ENCODE data around the gene EYS.

The EYS gene

DNA sequence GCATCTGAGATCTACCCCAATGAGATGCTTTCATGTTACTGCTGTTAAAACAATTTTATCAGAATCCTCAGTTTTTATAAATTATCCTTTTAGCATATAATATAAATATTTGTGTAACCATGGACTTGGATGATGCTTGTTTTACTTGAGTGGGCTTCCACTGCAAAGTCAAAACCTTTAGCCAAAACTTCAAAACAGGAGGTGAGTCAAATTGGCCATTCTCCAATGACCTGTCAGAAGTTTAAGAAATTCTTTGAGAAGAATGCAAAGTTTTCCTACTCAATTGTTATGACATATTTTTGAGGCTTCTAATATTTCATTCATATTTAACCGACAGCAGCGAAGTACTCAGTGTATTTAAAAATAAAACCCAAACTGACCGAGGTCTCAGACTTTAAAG, 507.9 kb downstream of the EYS start:
- DNase-seq, result no peak

DNA sequence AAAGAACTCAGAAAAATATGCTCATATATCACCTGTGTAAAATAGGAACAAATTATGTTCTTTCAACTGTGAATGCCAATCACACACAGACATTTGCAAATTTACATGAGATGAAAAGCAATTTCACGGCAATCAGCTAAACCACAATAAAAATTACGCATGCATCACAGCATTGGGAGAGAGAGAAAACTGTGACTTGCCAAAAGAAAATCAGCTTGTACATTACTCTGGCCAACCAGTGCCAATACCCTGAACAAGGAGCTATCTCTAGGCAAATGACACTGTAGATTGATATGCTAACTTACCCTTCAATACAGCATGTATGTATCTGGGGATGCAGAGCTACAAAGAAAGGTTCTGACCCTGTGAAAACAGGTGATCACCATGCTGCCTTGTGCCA, 515.6 kb downstream of the EYS start:
- DNase-seq, result no peak

DNA sequence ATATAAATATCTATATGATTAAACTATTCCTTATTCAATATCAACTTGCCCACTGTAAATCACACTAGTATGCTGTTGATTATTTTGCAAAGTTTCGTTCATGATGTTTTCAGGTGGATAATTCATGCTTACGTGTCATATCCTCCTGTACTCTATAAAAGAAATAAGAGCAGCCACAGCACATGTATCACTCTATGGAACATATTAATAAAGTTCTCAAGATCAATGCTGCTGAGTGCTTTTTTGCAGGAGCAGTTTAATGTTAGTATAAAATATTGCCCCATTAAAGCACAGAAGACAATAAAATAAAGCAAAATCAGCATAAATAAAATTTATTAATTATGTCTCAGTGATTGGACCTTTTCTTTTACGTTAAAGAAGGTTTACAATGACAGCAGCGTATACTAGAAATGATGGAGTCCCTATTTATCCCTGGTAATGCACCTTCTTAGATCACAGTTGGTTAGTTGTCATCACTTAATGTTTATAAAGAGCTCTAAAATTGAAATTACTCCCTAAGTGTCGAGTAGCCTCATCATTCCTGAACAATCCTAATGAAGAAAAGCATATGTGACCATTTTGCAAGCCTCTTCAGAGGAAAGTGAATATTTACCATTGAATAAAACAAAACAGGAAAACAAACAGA, 517.7 kb downstream of the EYS start:
- no peak for DNase-seq

DNA sequence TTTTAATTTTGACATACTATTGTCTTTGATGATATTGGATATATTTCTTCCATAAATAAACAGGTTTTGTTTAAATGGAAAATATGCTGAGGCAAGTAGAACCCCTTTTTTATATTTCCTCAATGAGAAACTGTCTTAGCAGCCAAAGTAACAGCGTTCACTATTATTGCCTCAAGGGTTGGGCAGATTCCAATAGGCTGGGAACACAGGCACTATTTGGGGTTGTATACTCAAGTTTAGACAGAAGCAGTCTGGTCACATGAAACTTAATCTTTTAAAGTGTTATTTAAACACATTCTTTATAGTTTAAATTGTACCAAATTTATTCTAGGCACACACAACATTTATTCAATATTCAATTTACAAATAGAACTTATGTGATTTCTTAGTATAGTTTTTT, 520.2 kb downstream of the EYS start:
- DNase-seq, result no peak

DNA sequence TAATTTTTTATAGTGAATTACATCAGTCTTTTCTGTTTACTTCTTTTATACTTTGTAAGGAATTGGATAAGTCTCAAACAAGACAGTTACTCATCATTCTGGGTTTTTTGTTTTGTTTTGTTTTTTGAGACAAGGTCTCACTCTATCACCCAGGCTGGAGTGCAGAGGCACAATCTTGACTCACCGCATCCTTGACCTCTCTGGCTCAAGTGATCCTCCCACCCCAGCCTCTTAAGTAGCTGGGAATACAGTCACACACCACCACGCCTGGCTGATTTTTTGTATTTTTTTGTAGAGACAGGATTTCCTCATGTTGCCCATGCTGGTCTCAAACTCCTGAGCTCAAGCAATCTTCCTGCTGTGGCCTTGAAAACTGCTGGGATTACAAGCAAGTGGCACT, 524.3 kb downstream of the EYS start:
- no peak for DNase-seq

DNA sequence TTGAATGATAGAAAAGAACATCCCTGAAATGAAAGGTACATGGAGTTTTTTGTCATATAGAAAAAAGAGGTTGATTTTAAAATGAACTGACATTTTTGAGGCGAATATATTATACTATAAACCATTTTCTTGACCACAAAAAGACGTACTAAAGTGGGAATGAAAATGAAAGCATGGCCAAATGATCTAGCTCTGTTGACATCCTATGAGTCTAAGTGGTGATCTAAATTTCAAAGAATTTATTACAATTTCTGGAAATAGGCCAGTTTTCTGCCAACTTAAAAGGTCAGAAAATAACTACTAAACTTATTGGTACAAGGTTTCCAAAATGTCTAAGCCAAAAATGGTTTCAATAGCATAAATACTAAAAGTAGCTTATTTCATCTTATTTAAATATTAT, 536.8 kb downstream of the EYS start:
- DNase-seq, result no peak

DNA sequence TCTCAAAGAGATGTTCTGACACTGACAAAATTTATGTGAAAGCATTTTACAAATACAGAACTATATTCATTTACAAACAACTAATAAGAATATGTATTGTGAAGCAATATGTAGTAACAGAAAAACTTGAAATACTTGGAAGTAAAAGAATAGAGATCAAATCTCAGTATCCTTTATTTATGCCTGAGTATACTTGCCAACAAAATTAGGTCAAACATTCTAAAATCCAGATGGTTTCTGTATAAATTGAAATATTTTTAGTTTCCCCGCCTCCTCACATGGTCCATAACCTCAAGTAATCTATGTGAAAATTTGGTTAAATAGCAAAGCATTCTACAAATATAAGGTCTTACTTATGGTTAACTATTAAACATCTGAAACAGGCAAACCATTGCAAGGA, 545.4 kb downstream of the EYS start:
- DNase-seq, result no peak

DNA sequence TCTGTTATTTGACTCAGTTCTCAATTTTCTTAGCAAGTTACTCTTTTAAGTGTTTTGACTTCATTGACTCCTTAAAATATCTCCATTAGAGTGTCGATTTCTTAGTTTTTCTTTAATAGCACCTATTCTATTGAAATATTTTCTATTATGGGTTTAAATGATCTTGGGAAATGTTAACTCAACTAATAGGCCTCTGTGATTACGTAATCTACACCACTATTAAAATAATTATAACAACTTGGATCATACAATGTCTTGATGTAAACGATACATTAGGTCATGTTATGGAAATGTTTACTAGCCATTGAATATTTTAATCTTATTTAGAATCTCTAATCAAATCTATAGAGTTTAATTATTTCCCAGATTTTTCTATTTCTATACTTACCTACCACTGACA, 550.0 kb downstream of the EYS start:
- no peak for DNase-seq

DNA sequence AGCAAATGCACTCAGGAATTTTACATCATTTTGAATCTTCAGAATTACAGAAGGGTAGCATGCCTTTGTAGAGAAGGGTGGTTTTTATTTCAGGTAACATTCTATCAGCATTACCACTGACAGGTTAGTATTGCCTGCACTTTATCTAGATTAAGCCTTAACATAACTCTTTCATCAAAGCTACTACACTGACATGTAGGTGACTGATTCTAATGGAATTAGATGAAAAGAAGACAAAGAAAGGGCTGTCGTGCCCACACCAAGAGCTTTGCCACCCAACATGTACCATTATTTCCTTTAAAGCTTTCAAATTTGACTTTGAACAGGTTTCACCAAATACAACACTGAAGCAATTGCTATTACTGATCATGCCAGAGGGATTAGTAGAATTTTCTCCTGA, 551.9 kb downstream of the EYS start:
- no peak for DNase-seq

DNA sequence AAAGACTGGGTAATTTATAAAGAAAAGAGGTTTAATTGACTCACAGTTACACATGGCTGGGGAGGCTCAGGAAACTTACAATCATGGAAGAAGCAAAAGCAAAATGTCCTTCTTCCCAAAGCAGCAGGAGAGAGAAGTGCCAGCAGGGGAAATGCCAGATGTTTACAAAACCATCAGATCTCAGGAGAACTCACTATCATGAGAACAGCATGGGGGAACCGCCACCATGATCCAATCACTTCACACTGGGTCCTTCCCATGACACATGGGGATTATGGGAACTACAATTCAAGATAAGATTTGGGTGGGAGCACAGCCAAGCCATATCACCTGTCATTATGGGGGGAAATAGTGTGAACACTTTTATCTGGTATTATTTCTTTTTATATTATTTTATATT, 557.2 kb downstream of the EYS start:
- DNase-seq, result no peak

DNA sequence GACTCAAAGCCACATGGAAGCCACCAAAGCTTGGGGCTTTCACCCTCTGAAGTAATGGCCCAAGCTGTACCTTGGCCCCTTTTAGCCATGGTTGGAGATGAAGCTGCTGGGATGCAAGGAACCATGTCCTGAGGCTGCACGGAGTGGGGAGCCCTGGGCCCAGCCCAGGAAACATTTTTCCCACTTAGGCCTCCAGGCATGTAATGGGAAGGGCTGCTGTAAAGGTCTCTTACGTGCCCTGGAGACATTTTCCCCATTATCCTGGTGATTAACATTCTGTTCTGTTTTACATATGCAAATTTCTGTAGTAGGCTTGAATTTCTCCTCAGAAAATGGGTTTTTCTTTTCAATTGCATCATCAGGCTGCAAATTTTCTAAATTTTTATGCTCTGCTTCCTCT, 558.2 kb downstream of the EYS start:
- DNase-seq, result no peak

DNA sequence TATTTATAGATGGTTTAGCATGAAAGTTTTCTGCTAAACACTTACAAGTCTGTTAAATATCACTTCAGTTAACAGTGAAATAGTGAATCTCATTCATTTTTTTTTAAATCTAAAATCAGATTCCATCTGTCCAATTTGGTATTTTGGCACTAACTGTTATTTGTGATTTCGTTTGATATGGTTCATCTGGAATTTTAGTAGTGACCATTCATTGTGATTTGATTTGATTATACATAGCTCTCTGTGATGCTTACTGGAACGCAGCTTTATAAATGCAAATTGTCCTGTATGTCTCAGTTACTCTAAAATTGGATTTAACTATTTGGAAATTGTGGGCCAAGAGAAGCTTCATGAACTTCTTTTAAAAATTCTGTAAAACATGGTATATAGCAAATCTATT, 571.5 kb downstream of the EYS start:
- no peak for DNase-seq

DNA sequence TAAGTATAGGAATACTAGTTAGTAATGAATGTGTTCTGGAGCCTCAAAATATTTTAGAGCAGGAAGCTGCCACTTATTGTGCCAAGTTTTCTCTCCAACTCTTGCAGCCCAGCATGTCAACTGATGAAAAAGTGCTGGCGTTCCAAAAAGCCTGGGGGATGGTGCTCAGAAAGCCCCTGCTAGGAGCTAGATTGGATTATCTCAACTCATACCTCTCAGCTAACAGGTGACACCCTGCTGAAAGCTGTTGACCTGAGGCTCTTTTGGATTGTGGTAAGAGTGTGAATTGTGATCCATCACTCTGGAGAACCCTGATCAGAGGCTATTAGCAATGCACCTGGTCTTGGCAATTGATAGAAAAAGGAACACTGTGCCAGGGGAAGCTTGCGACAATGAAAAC, 580.4 kb downstream of the EYS start:
- no peak for DNase-seq

DNA sequence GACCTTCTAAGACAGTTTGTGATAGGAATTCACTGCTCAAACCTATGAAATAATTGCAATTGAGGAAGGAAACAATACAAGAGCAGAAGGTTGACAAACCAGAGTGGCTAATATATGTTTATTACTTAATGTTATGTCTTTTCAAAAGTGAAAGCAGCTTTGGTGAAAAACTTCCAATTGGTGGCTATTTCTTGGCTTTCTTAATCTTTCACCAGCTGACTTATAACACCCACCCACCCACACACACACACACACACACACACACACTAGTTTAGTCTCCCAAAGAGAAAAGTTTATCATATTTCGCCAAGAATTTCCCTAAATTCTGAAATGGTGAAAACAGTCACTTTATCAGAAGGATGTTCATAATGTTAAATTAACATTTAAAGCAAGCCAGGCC, 583.5 kb downstream of the EYS start:
- no peak for DNase-seq

DNA sequence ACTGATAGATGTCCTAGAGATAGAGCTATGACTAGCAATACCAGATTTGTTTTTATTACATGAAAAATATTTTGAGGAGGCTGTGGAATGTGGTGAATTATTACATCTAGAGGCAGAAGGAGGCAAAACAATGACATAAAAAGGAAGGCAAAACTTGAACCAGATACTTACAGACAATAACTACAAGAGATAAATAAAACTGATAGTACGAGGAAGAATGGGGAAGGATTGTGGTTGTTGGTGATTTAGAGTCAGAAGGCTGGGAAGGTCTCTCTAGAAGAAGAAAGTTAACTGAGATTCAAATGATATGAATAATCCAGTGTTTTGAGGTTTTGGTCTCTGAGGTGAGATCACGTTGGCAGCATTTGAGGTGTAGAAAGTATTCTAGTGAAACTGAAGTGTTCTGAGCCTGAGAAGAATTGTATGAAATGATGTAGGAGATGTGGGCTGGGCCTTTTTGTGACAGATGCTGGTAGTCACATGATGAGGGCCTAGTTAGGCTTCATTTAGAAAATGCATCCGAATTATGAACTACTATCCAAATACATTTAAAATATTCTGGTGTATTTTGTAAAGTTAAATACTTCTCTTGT, 589.1 kb downstream of the EYS start:
- DNase-seq, result no peak

DNA sequence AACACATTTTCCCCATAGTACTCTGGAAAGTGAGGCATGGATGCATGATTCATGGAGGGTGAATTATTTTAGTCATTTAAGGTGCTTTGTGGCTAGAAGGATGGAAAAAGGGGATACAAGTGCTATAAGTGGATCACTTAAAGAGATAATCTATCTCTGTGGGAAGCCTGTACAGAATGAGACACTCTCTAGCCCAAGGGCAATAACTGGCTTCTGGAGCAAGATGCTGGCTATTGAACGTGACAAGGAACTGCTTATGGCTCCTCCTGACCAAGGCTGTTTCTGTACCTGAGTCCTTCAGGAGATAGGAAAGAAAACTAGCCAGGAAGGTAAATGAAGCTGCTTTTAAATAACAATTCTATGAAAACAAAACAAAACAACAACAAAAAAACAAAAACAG, 590.7 kb downstream of the EYS start:
- no peak for DNase-seq

DNA sequence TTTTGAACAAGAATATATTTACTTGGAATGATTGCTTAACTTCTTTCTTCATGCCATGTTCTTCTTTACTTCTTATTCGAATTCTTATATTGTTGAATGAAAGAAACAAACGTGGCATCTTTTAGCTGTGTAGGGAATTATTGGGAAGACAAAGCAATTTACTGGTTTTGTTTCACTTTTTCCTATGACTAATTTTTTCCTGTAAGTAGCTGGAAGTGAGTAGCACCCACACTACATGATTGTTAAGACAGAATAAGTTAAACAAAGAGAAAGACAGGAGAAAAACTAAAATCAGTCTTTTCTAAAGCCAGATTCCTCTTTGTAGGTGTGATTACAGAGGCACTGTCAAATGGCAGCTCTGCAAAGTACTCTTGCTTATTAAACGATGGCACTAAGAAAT, 593.4 kb downstream of the EYS start:
- no peak for DNase-seq

DNA sequence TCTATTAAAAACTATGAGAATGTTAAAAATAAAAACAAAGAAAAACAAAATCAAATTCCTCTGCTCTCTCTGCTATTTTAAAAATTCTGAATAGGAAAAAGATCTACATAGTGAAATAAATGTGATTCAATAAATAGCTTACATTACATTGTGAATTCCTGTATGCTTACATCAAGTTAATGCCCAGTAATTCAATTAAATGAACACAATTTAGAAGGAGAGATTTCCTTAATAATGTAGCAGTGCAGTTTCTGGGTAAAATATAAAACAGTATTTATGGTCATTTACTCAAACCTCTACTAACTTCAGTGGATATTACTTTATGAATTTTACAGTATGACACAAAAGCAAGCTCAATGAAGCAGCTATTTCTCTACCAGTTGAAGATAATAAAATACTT, 594.6 kb downstream of the EYS start:
- DNase-seq, result no peak

DNA sequence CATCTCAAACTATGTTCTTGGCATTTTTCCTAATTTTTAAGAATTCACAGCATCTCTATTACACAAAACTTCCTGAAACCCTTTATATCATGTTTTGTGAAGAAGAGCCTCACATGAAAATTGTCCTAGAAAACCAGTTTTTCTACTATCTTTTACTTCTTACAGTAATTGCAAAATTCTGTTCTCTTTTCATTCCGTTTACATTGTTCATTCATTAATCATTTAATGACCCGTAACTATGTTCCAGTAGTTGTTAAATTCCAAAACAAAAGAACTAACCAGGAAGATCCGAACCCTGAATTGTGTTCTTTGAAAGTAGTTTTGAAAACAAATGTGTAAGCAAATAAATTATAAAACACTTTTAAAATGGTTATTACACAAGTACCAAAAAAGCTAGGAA, 597.0 kb downstream of the EYS start:
- DNase-seq, result no peak

DNA sequence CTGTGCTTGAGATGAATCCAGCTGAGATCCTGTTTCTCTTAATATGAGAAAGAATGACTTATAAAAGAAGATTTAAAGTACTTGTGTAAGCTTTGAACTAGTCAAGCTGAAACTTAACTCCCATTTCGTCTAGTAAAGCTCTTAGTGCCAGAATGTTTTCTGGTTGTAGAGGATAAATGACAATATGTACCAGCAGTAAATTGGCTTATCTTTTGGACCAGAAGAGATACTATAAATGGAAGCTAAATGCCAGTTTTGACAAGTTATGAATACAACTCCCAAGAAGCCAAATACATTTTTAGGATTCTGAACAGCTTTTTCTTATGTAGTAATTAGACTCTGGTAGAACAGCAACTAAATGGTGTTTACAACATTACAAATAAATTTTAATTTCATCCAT, 608.7 kb downstream of the EYS start:
- DNase-seq, result no peak

DNA sequence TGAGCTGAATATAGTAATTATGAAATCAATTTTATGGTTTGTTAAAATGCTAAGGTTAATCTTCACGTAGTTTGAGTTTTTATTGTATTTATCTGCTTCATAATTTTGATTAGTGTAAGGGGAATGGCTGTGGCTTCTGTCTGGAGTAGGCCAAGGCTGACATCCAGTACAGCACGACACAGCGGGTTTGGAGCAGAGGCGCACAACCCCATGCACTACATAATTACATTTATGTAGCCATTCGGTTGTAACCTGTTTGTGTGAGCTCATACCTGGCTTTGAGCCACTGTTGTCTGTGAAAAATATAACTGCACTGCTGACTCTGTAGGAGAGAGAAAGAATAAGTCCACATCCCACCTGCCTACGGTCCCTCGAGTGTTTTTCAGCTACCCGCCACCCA, 615.5 kb downstream of the EYS start:
- no peak for DNase-seq

DNA sequence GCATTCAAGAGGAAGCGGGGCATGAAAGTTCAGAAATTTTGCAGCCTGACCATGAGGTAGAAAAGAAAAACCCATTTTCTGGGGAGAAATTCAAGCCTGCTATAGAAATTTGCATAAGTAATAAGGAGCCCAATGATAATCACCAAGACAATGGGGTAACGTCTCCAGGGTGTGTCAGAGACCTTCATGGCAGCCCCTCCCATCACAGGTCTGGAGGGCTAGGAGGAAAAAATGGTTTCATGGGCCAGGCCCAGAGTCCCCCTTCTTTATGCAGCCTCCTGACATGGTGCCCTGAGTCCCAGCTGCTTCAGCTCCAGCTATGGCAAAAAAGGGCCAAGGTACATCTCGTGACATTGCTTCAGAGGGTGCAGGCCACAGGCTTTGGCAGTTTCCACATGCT, 618.5 kb downstream of the EYS start:
- no peak for DNase-seq

DNA sequence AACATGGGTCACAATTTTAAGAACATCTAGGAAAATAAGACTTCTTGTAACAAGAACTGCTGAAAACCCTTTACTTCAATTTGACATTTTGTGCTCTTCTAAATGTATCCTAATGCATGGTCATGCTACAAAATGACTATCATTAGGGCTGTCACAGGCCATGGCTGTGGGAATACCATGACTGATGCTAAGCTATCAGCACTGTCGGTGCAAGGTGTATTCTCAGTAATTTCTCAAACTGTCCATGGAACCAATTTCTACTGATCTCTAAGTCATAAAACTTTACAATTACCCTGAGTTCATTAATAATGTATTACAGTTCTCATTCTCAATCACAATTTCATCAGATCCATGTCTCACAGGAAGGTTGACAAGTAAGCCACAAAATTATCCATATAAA, 625.3 kb downstream of the EYS start:
- no peak for DNase-seq

DNA sequence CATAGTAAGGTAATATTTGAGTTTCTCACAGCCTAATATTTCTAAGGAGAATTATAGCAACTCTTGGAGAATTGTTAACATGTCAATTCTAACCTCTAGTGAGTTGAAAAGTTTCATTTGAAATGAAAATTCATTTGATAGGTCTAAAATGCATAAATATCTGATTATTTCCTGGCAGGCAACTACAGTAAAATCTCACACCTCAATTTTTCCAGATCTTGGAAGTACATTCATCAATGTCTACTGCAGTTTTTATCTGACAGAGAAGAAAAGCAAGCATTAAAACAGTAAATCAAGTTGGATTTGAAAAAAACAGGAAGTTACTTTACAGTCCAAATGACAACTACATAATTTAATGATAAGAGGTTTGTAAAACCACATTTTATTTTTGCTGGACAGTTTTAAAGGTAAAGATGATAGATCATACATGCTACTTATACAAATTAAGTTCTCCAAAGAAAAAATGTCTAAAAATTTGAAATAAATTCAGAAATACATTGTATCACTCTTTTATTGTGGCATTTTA, 631.3 kb downstream of the EYS start:
- no peak for DNase-seq

DNA sequence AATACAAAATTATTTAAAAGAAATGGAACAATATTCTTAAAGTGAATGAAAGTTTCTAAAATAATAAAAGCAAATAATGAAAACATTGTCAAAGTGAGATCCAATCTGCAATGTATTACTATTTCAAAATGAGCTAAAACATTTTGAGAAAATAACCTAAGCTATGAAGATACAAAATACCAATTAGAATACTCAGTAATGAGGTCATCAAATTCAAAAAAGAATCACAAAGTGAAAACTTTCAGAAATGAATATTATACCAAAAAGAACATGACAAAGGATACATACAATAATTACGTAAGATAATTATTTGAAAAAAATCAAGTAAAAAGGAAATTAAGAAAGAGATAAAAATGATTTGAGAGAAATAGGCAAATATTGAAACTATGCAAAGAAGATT, 634.5 kb downstream of the EYS start:
- no peak for DNase-seq
